Measurements from ENCODE around the gene RTRAF. TPM values are rescaled to one million over a fixed set of nuclear protein-coding genes. Genes with fewer than 3 reads are reported as not detected.
A peak's percentile ranks its signal among the peaks of the same experiment; 100 is the strongest.

RTRAF gene
- total and polyA plus RNA-seq, 10 of the 15 experiments (the other 5 are each of a cell fraction or from before 2014, with no cell fraction given): 248 to 540 (median 368) TPM

DNA sequence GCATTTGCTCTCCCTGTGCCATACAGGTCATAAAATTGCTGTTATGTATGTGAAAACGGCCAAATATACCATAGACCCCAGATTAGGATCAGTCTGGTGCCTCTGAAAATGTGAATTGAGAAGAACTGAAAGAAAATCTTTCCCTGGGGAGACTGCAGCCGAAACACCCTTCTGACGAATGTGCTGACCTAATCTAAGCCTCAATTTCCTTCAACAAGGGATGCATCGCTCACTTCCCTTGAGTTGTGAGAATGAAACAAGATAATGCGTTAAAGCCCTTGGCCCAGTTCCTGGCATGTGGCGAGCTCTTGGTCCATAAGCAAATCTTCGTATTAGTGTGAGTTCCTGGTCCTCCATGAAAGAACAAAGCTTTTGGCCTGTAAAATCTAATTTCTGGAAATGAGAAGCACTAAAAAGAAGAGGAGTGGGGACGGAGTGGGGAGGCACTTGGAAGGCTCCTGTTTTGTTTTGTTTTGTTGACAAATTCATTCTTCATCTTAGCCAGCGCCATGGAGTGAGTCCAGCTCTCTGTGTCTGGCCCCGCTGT is 49.5 kb upstream of the RTRAF start:
- DNase-seq (ENCODE audit: low read depth, low spot score) (peak; percentile 37), ATAC-seq (peak; percentile 91), FAIRE-seq (no peak)
- intact Hi-C loops (cut with micrococcal nuclease; ENCODE audit: unreplicated experiment) (no loop called here), in situ Hi-C loops (cut with MboI) (no loop called here)
- Histone ChIP-seq H3K9ac (ENCODE audit: control insufficient read depth, insufficient read depth, low read length) (no peak overlapping the region), H3K27ac (ENCODE audit: control insufficient read depth, insufficient read depth) (0 out of 2 replicates have a peak overlapping the region, but pooled peaks have one; percentile 1), H3K36me3 (ENCODE audit: control insufficient read depth in 2 of 2, insufficient read depth in 2 of 2, low read length in 1 of 2) (no peaks in the 10 kb centered on the region), H3K27me3 (replicated peaks in 1 of 2; ENCODE audit: control insufficient read depth in 2 of 2, insufficient read depth in 2 of 2, low read length in 1 of 2) (no peaks in the 10 kb centered on the region), H3K79me2 (ENCODE audit: control insufficient read depth, insufficient read depth, low read length) (no peaks in the 10 kb centered on the region), H2AFZ (ENCODE audit: control insufficient read depth, low read depth, low read length) (peak overlapping the region; percentile 21; the same call in 1 of the 2 replicates), H3K4me1 (ENCODE audit: control insufficient read depth, insufficient read depth, low read length) (peaks cover 2% of the 10 kb centered on the region; the same call in 1 of the 2 replicates), H4K20me1 (ENCODE audit: control insufficient read depth, insufficient read depth) (no peaks in the 10 kb centered on the region), H3K4me2 (ENCODE audit: control insufficient read depth, insufficient read depth) (peak overlapping the region; percentile 12; the same call in 1 of the 2 replicates), H3K9me3 (replicated peaks; ENCODE audit: control insufficient read depth, insufficient read depth, low read length) (no peaks in the 10 kb centered on the region; the same call in 2 of the 3 replicates), H3K4me3 (no peak overlapping the region)
- POLR2A ChIA-PET: no interaction called here
- whole genome bisulfite sequencing (ENCODE audit: insufficient coverage, insufficient replicate concordance, low lambda C conversion rate, missing lambda C conversion rate): 13% methylated on average over 10 of the region's 10 CpGs
- CTCF ChIA-PET: interaction anchor here (0.6 to 1.2 kb wide), 3 partner anchors 16 to 22 kb away, joined by 3 to 4 read pairs (median 3); no protein-coding TSS in a partner anchor
- SMC1A ChIA-PET (ENCODE audit: uncharacterized antibody, unreplicated experiment): interaction anchor here (0.7 to 1.5 kb wide), 9 partner anchors 8 to 339 kb away, joined by 3 to 5 read pairs (median 3); no protein-coding TSS in a partner anchor
- BruUV-seq (replicated peaks): no TSS peak
- RAD21 ChIA-PET (ENCODE audit: unreplicated experiment): interaction anchor here (0.9 to 1.6 kb wide), 3 partner anchors 35 to 112 kb away, joined by 3 read pairs; no protein-coding TSS in a partner anchor
- TF ChIP-seq, protein P1, sequence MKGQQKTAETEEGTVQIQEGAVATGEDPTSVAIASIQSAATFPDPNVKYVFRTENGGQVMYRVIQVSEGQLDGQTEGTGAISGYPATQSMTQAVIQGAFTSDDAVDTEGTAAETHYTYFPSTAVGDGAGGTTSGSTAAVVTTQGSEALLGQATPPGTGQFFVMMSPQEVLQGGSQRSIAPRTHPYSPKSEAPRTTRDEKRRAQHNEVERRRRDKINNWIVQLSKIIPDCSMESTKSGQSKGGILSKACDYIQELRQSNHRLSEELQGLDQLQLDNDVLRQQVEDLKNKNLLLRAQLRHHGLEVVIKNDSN (IDR thresholded peaks at IDR 0.05; ENCODE audit: borderline replicate concordance, extremely low read length, insufficient read depth, low read depth, low read length): no peak
- TF ChIP-seq RUNX3 (IDR thresholded peaks at IDR 0.05; ENCODE audit: low read length) (peak; percentile 20), MTA2 (IDR thresholded peaks at IDR 0.05; ENCODE audit: low read depth) (peak; percentile 25; the same call in 1 of the 2 replicates), MYC (IDR thresholded peaks at IDR 0.05; ENCODE audit: insufficient read depth, insufficient read length, insufficient replicate concordance, low read length, severe bottlenecking) (no peak), CBX5 (IDR thresholded peaks at IDR 0.05; ENCODE audit: low read depth) (no peak), ZNF274 (IDR thresholded peaks at IDR 0.05; ENCODE audit: insufficient read depth, insufficient read length) (no peak), IKZF2 (IDR thresholded peaks at IDR 0.05) (peak; percentile 35 to 64; a peak in 1 of 4 replicates), SIX5 (IDR thresholded peaks at IDR 0.05; ENCODE audit: low read depth, low read length, severe bottlenecking) (no peak), EP300 (IDR thresholded peaks at IDR 0.05; ENCODE audit: borderline replicate concordance in 1 of 2, control insufficient read depth in 1 of 2, low read depth in 2 of 2, low read length in 2 of 2) (peak; percentile 50 to 66; a peak in 3 of 4 replicates), SPI1 (IDR thresholded peaks at IDR 0.05; ENCODE audit: borderline replicate concordance, insufficient read depth, low read depth, low read length) (peak; percentile 73; the same call in 1 of the 2 replicates), EZH2 (IDR thresholded peaks at IDR 0.05; ENCODE audit: borderline replicate concordance, control insufficient read depth, low read depth, low read length) (no peak)
- TF ChIP-seq, protein P2, sequence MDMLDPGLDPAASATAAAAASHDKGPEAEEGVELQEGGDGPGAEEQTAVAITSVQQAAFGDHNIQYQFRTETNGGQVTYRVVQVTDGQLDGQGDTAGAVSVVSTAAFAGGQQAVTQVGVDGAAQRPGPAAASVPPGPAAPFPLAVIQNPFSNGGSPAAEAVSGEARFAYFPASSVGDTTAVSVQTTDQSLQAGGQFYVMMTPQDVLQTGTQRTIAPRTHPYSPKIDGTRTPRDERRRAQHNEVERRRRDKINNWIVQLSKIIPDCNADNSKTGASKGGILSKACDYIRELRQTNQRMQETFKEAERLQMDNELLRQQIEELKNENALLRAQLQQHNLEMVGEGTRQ (IDR thresholded peaks at IDR 0.05; ENCODE audit: borderline replicate concordance, low read depth, low read length): no peak
- TF ChIP-seq, protein P3, sequence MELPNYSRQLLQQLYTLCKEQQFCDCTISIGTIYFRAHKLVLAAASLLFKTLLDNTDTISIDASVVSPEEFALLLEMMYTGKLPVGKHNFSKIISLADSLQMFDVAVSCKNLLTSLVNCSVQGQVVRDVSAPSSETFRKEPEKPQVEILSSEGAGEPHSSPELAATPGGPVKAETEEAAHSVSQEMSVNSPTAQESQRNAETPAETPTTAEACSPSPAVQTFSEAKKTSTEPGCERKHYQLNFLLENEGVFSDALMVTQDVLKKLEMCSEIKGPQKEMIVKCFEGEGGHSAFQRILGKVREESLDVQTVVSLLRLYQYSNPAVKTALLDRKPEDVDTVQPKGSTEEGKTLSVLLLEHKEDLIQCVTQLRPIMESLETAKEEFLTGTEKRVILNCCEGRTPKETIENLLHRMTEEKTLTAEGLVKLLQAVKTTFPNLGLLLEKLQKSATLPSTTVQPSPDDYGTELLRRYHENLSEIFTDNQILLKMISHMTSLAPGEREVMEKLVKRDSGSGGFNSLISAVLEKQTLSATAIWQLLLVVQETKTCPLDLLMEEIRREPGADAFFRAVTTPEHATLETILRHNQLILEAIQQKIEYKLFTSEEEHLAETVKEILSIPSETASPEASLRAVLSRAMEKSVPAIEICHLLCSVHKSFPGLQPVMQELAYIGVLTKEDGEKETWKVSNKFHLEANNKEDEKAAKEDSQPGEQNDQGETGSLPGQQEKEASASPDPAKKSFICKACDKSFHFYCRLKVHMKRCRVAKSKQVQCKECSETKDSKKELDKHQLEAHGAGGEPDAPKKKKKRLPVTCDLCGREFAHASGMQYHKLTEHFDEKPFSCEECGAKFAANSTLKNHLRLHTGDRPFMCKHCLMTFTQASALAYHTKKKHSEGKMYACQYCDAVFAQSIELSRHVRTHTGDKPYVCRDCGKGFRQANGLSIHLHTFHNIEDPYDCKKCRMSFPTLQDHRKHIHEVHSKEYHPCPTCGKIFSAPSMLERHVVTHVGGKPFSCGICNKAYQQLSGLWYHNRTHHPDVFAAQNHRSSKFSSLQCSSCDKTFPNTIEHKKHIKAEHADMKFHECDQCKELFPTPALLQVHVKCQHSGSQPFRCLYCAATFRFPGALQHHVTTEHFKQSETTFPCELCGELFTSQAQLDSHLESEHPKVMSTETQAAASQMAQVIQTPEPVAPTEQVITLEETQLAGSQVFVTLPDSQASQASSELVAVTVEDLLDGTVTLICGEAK (IDR thresholded peaks at IDR 0.05; ENCODE audit: borderline replicate concordance): peak; percentile 17; the same call in 1 of the 2 replicates
- TF ChIP-seq, protein P4, sequence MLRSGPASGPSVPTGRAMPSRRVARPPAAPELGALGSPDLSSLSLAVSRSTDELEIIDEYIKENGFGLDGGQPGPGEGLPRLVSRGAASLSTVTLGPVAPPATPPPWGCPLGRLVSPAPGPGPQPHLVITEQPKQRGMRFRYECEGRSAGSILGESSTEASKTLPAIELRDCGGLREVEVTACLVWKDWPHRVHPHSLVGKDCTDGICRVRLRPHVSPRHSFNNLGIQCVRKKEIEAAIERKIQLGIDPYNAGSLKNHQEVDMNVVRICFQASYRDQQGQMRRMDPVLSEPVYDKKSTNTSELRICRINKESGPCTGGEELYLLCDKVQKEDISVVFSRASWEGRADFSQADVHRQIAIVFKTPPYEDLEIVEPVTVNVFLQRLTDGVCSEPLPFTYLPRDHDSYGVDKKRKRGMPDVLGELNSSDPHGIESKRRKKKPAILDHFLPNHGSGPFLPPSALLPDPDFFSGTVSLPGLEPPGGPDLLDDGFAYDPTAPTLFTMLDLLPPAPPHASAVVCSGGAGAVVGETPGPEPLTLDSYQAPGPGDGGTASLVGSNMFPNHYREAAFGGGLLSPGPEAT (IDR thresholded peaks at IDR 0.05; ENCODE audit: low read depth): 0 out of 2 replicates have a peak, but pooled peaks have one; percentile 21
